IMR-90 (cell line): Measurements from ENCODE around the gene STARD3. TPM values are rescaled to one million over a fixed set of nuclear protein-coding genes. Genes with fewer than 3 reads are reported as not detected.

ENCODE experiments used
- ATAC-seq: fragments of 200-7000 bp; cut with Tn5 transposase; 2 replicates; pipeline ENCODE4 v1.9.1; 2020; ENCODE audit warnings: low read depth, mild to moderate bottlenecking, moderate library complexity
- BruUV-seq: library from RNA; stranded (reverse); fragments of 400-500 nt; replicated peaks from 2 replicates; lab custom pipeline; 2021; lab: Mats Ljungman, UMichigan
- CTCF ChIA-PET: fragments of 300-600 bp; formaldehyde crosslinking; extraction: SDS; loops from one replicate; lab custom pipeline; 2021; ENCODE audit warnings: antibody characterized with exemption; lab: Yijun Ruan, JAX
- POLR2A ChIA-PET: fragments of 300-600 bp; sonication (Branson Sonifier 250); formaldehyde crosslinking; loops from one replicate; lab custom pipeline; 2022; ENCODE audit warnings: antibody characterized with exemption; ENCODE audit not compliant: unreplicated experiment; lab: Charles Lee
- DNase-seq: peaks from one replicate; pipeline ENCODE4 v3.0.0; 2013
- H2AFZ ChIP-seq: replicated peaks from 2 replicates; pipeline ENCODE3; 2013; ENCODE audit warnings: low read length, mild to moderate bottlenecking; ENCODE audit not compliant: poor library complexity
- H2AK5ac ChIP-seq: 2 replicates; pipeline ENCODE4 v1.6.1; 2013; ENCODE audit warnings: low read depth, low read length, inconsistent platforms
- H2AK9ac ChIP-seq: replicated peaks from 2 replicates; pipeline ENCODE3; 2013; ENCODE audit warnings: mild to moderate bottlenecking, low read depth, low read length, moderate library complexity; ENCODE audit not compliant: poor library complexity
- H2BK120ac ChIP-seq: 2 replicates; pipeline ENCODE4 v1.6.1; 2013; ENCODE audit warnings: low read depth, low read length, inconsistent platforms
- H2BK15ac ChIP-seq: 3 replicates; pipeline ENCODE4 v1.6.1; 2013; ENCODE audit warnings: low read depth, low read length, inconsistent platforms
- H2BK20ac ChIP-seq: 2 replicates; pipeline ENCODE4 v1.6.1; 2013; ENCODE audit warnings: low read depth, mild to moderate bottlenecking, inconsistent platforms, low read length, moderate library complexity
- H2BK5ac ChIP-seq: 2 replicates; pipeline ENCODE4 v1.6.1; 2013; ENCODE audit warnings: mild to moderate bottlenecking, low read depth, low read length, inconsistent platforms; ENCODE audit not compliant: poor library complexity, severe bottlenecking
- H3K14ac ChIP-seq: replicated peaks from 2 replicates; pipeline ENCODE4 v1.6.1; 2013; ENCODE audit warnings: low read depth, low read length, inconsistent platforms
- H3K18ac ChIP-seq: 2 replicates; pipeline ENCODE4 v1.6.1; 2013; ENCODE audit warnings: low read depth, low read length, control low read depth
- H3K23ac ChIP-seq: 2 replicates; pipeline ENCODE4 v1.6.1; 2013; ENCODE audit warnings: low read depth, low read length, inconsistent platforms
- H3K27ac ChIP-seq: 2 replicates; pipeline ENCODE4 v1.5.1; 2013; ENCODE audit warnings: mild to moderate bottlenecking, control low read depth, low read length; ENCODE audit not compliant: insufficient read depth
- H3K27me3 ChIP-seq: 2 replicates; pipeline ENCODE4 v1.6.1; 2013; ENCODE audit warnings: low read length; ENCODE audit not compliant: control insufficient read depth, insufficient read depth
- H3K36me3 ChIP-seq: 2 replicates; pipeline ENCODE4 v1.6.1; 2013; ENCODE audit warnings: low read length, mixed read lengths; ENCODE audit not compliant: control insufficient read depth, insufficient read depth
- H3K4ac ChIP-seq: 2 replicates; pipeline ENCODE4 v1.6.1; 2013; ENCODE audit warnings: low read depth, low read length, inconsistent platforms
- H3K4me1 ChIP-seq: 2 replicates; pipeline ENCODE4 v1.6.1; 2013; ENCODE audit warnings: low read length, mixed read lengths; ENCODE audit not compliant: control insufficient read depth, insufficient read depth
- H3K4me2 ChIP-seq: 2 replicates; pipeline ENCODE4 v1.6.1; 2013; ENCODE audit warnings: low read depth, mild to moderate bottlenecking, control low read depth, low read length, moderate library complexity
- H3K4me3 ChIP-seq: 2 replicates; pipeline ENCODE4 v1.5.1; 2013; ENCODE audit warnings: low read depth, mild to moderate bottlenecking, control low read depth, low read length, moderate library complexity; ENCODE audit not compliant: insufficient read depth
- H3K56ac ChIP-seq: 2 replicates; pipeline ENCODE4 v1.6.1; 2013; ENCODE audit warnings: low read length, inconsistent platforms; ENCODE audit not compliant: insufficient read depth; ENCODE audit errors: extremely low read depth
- H3K79me1 ChIP-seq, 2 experiments: 2 replicates each; pipeline ENCODE4 v1.6.1; 2013; ENCODE audit warnings: low read length in 2 of 2, inconsistent platforms in 1 of 2, low read depth in 1 of 2
- H3K9ac ChIP-seq: 2 replicates; pipeline ENCODE4 v1.6.1; 2013; ENCODE audit warnings: low read depth, low read length, control low read depth
- H3K9me1 ChIP-seq: 2 replicates; pipeline ENCODE4 v1.6.1; 2013; ENCODE audit warnings: low read length, inconsistent platforms; ENCODE audit not compliant: insufficient read depth
- H3K9me3 ChIP-seq: 2 replicates; pipeline ENCODE4 v1.6.1; 2013; ENCODE audit warnings: low read length; ENCODE audit not compliant: control insufficient read depth, insufficient read depth
- H4K20me1 ChIP-seq: 2 replicates; pipeline ENCODE4 v1.6.1; 2013; ENCODE audit warnings: low read length, inconsistent platforms; ENCODE audit not compliant: insufficient read depth
- H4K5ac ChIP-seq: 2 replicates; pipeline ENCODE4 v1.6.1; 2013; ENCODE audit warnings: mild to moderate bottlenecking, low read depth, low read length, control low read depth
- H4K8ac ChIP-seq, 2 experiments: 2 replicates each; pipeline ENCODE4 v1.6.1; 2013; ENCODE audit warnings: low read depth in 2 of 2, low read length in 2 of 2, control low read depth in 1 of 2, inconsistent platforms in 1 of 2
- H4K91ac ChIP-seq: 2 replicates; pipeline ENCODE4 v1.6.1; 2013; ENCODE audit warnings: low read depth, low read length, inconsistent platforms; ENCODE audit not compliant: insufficient read depth
- MAZ ChIP-seq: IDR thresholded peaks from 2 replicates; pipeline ENCODE4 v1.6.1; 2012; ENCODE audit warnings: low read depth, mild to moderate bottlenecking, low read length, improper control_type of control experiment, moderate library complexity, borderline replicate concordance
- RFX5 ChIP-seq: IDR thresholded peaks from 2 replicates; pipeline ENCODE4 v1.8.0; 2012; ENCODE audit warnings: low read depth, mild to moderate bottlenecking, low read length, moderate library complexity
- WGBS, 2 experiments: methylation state at CpG; one replicate each; pipeline versions ENCODE4 v1.1.5 to v1.1.7; 2013; ENCODE audit warnings: missing lambda C conversion rate in 2 of 2; ENCODE audit not compliant: insufficient read length in 1 of 2; ENCODE audit errors: extremely low coverage in 2 of 2; 5-methylcytosine and 5-hydroxymethylcytosine counted together
- dilution Hi-C: fragments of 300-500 bp; cut with HindIII; formaldehyde crosslinking; loops from one replicate; pipeline ENCODE4 v1.14.3; 2018; ENCODE audit warnings: low sequenced_read_pairs; ENCODE audit not compliant: unreplicated experiment
- in situ Hi-C: fragments of 300-500 bp; cut with MboI; formaldehyde crosslinking; loops from 3 replicates; pipeline ENCODE4 v1.14.3; 2019; ENCODE audit warnings: low sequenced_read_pairs, inconsistent platforms, mixed read lengths
- intact Hi-C: fragments of 100-400 bp; cut with micrococcal nuclease; formaldehyde crosslinking; loops from 2 replicates; pipeline ENCODE4 v1.10.0; 2022
- polyA plus RNA-seq, 3 experiments: library from polyadenylated mRNA; depleted of rRNA; stranded (reverse); fragments of >200 nt; gene quantifications; 2 replicates each; pipeline ENCODE4 v1.2.3, GENCODE V29; 2012; ENCODE audit warnings: low replicate concordance in 1 of 3
- total RNA-seq: library from RNA; depleted of rRNA; stranded (reverse); fragments of >200 nt; gene quantifications from 2 replicates; pipeline ENCODE4 v1.2.3, GENCODE V29; 2012
- TF ChIP-seq, protein P1 (sequence below): fragments of 150-350 bp; IDR thresholded peaks from 2 replicates; pipeline ENCODE4 v1.6.1; 2017; ENCODE audit warnings: mild to moderate bottlenecking, antibody characterized with exemption, low read length, low read depth
- TF ChIP-seq, protein P2 (sequence below): conservative IDR thresholded peaks from 2 replicates; pipeline ENCODE4 v1.5.1; 2012; ENCODE audit warnings: mild to moderate bottlenecking, low read depth, low read length, improper control_type of control experiment

Gene STARD3
- total and polyA plus RNA-seq, 2 of the 4 experiments (the other 2 are of a cell fraction): 8.1 to 50.4 TPM

DNA sequence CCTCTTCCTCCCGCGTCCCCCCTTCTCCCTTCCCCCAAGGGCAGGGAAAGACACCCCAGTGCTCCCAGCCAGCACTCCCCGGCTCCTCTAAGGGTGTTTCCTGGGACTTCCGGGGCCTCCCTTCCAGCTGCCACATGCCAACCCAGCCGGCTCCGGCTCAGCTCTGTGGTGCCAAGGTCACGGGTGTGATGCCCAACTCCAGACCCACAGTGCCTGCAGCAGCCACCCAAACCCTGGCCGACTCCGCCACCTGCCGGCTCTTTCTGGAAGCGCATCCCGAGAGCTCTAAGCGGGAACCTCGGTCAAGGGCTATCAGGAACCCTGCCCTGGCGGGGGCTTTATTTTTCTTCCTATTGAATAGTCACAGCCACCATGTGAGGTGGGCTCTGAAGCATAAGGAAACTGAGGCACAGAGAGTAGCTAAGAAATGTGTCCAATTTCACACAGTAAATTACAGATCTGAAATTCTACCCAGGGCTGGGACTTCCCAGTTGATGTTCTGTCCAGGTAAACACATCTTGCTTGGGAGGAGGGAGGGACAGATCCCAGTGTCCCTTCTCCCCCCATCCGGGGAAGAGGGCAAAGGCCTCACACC is 13.5 kb upstream of the STARD3 start (continued):
- TF ChIP-seq RFX5: no peak

DNA sequence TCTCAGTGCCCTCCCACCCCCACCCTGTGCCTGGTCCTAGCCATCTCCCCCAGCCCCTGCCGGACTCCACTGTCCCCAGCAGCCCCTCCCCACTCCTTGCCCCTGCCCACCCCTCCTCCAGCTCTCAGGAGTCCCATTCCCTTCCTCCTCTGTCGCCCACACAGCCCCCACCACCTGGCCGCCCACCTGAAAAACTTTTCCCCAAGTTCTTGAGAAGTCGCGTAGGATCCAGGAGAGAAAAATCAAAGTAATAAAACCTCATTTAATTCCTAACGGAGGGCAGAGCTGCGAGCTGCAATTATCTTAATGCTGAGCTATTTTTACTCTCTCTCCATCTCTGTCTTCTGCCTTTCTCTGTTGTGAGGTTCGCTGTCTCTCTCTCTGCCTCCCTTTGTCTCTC is 12.6 kb upstream of the STARD3 start:
- no peaks in the 10 kb centered on the region for H3K9me3 ChIP-seq
- no peaks in the 10 kb centered on the region for H3K9me1 ChIP-seq
- no peak overlapping the region for H3K4ac ChIP-seq
- intact Hi-C loops: loop anchor here (10.0 kb wide), 1 partner anchor 360 kb away; the partner anchor contains the start of gene PSMD3
- WGBS, 2 experiments: 65% methylated on average over 4 of the region's 8 CpGs; no CpG with 5 or more reads in 1 of the 2 experiments
- H3K4me1 ChIP-seq: peaks cover 3% of the 10 kb centered on the region; the same call in 1 of the 2 replicates
- H3K18ac ChIP-seq: no peak overlapping the region
- no peak overlapping the region for H3K14ac ChIP-seq
- TF ChIP-seq, protein P1, sequence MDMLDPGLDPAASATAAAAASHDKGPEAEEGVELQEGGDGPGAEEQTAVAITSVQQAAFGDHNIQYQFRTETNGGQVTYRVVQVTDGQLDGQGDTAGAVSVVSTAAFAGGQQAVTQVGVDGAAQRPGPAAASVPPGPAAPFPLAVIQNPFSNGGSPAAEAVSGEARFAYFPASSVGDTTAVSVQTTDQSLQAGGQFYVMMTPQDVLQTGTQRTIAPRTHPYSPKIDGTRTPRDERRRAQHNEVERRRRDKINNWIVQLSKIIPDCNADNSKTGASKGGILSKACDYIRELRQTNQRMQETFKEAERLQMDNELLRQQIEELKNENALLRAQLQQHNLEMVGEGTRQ: no peak
- no peak for TF ChIP-seq MAZ
- TF ChIP-seq, protein P2, sequence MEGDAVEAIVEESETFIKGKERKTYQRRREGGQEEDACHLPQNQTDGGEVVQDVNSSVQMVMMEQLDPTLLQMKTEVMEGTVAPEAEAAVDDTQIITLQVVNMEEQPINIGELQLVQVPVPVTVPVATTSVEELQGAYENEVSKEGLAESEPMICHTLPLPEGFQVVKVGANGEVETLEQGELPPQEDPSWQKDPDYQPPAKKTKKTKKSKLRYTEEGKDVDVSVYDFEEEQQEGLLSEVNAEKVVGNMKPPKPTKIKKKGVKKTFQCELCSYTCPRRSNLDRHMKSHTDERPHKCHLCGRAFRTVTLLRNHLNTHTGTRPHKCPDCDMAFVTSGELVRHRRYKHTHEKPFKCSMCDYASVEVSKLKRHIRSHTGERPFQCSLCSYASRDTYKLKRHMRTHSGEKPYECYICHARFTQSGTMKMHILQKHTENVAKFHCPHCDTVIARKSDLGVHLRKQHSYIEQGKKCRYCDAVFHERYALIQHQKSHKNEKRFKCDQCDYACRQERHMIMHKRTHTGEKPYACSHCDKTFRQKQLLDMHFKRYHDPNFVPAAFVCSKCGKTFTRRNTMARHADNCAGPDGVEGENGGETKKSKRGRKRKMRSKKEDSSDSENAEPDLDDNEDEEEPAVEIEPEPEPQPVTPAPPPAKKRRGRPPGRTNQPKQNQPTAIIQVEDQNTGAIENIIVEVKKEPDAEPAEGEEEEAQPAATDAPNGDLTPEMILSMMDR: no peak
- no peak overlapping the region for H2BK20ac ChIP-seq
- no peak overlapping the region for H3K9ac ChIP-seq
- H2AFZ ChIP-seq: no peak overlapping the region
- no peaks in the 10 kb centered on the region for H3K36me3 ChIP-seq
- BruUV-seq: no TSS peak
- H3K27ac ChIP-seq: no peak overlapping the region
- dilution Hi-C loops: no loop called here
- H4K8ac ChIP-seq: no peak overlapping the region
- no peaks in the 10 kb centered on the region for H4K20me1 ChIP-seq
- ChIA-PET CTCF (no interaction called here), POLR2A (no interaction called here)
- no peak overlapping the region for H3K56ac ChIP-seq
- H3K27me3 ChIP-seq: peaks cover 61% of the 10 kb centered on the region
- in situ Hi-C loops: loop anchor here (5.0 kb wide), 1 partner anchor 82 kb away; no protein-coding TSS in a partner anchor
- no peak for DNase-seq
- H4K91ac ChIP-seq: no peak overlapping the region
- no peak overlapping the region for H4K5ac ChIP-seq
- no peak overlapping the region for H3K4me3 ChIP-seq
- H2BK5ac ChIP-seq: no peak overlapping the region
- no peak for ATAC-seq
- H2BK120ac ChIP-seq: no peak overlapping the region
- H3K4me2 ChIP-seq: no peak overlapping the region
- H2AK9ac ChIP-seq: no peak overlapping the region
- no peak overlapping the region for H3K23ac ChIP-seq
- H2BK15ac ChIP-seq: no peak overlapping the region
- H3K79me1 ChIP-seq: no peaks in the 10 kb centered on the region
- H2AK5ac ChIP-seq: no peak overlapping the region
